Endothelial cell (in vitro differentiated cells): ENCODE results near the gene MCCC2. TPM values are rescaled to one million over a fixed set of nuclear protein-coding genes. Genes with fewer than 3 reads are reported as not detected.

Source experiments
- DNase-seq: peaks from one replicate; pipeline ENCODE4 v3.0.0; 2021; ENCODE audit warnings: low spot score
- H3K27ac Mint-ChIP-seq: one replicate; pipeline ENCODE4 v1.8.0; 2021; ENCODE audit warnings: mixed read lengths, inconsistent platforms; ENCODE audit not compliant: unreplicated experiment
- H3K27me3 Mint-ChIP-seq: one replicate; pipeline ENCODE4 v1.8.0; 2021; ENCODE audit warnings: mild to moderate bottlenecking, moderate library complexity, mixed read lengths, inconsistent platforms; ENCODE audit not compliant: unreplicated experiment
- H3K36me3 Mint-ChIP-seq: one replicate; pipeline ENCODE4 v1.8.0; 2021; ENCODE audit warnings: mild to moderate bottlenecking, low read depth, mixed read lengths, inconsistent platforms; ENCODE audit not compliant: unreplicated experiment
- H3K4me1 Mint-ChIP-seq: one replicate; pipeline ENCODE4 v1.8.0; 2021; ENCODE audit warnings: mild to moderate bottlenecking, mixed read lengths, inconsistent platforms; ENCODE audit not compliant: unreplicated experiment
- H3K4me3 Mint-ChIP-seq: one replicate; pipeline ENCODE4 v1.8.0; 2021; ENCODE audit warnings: mild to moderate bottlenecking, mixed read lengths, inconsistent platforms; ENCODE audit not compliant: unreplicated experiment
- H3K9me3 Mint-ChIP-seq: one replicate; pipeline ENCODE4 v1.8.0; 2021; ENCODE audit warnings: mixed read lengths, inconsistent platforms; ENCODE audit not compliant: unreplicated experiment
- CTCF ChIP-seq: fragments of 200-600 bp; sonication (generic); IDR thresholded peaks from one replicate; pipeline ENCODE4 v1.5.0; 2021; ENCODE audit warnings: antibody characterized with exemption; ENCODE audit not compliant: unreplicated experiment
- total RNA-seq: library from RNA; stranded (reverse); fragmentation: NEBNext Ultra II Directional; extraction: Animal tissue kit (Norgen Biotek cat#: 25700); gene quantifications from one replicate; pipeline ENCODE4 v1.2.1, GENCODE V29; 2021; ENCODE audit not compliant: unreplicated experiment

MCCC2 gene
- total RNA-seq, 1 donor from 2014 or later = 38.3 TPM

DNA sequence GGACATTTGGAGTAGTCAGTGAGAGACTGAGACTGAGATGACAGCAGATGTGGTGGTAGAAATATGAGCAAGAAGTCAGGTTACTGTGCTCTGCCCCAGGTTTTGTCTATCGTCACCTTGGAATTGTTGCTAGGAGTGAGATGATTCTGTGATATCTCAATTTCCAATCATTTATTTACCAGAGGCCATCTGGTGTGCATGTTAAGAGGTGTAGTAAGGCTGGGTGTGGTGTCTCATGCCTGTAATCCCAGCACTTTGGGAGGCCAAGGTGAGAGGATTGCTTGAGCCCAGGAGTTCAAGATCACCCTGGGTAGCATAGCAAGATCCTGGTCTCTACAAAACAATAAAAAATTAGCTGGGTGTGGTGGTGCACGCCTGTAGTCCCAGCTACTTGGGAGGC lies 93.4 kb downstream of the MCCC2 start:
- Mint-ChIP-seq H3K27me3 (no peaks in the 10 kb centered on the region), H3K9me3 (no peaks in the 10 kb centered on the region), H3K4me3 (no peak overlapping the region), H3K36me3 (no peaks in the 10 kb centered on the region), H3K27ac (no peak overlapping the region), H3K4me1 (peaks cover 6% of the 10 kb centered on the region)
- TF ChIP-seq CTCF = no peak
- DNase-seq = no peak

GRCh38 chr5:71681296-71681695 lies 94.2 kb downstream of the MCCC2 start:
- no peak for TF ChIP-seq CTCF
- no peaks in the 10 kb centered on the region for H3K9me3 Mint-ChIP-seq
- no peak overlapping the region for H3K4me3 Mint-ChIP-seq

DNA sequence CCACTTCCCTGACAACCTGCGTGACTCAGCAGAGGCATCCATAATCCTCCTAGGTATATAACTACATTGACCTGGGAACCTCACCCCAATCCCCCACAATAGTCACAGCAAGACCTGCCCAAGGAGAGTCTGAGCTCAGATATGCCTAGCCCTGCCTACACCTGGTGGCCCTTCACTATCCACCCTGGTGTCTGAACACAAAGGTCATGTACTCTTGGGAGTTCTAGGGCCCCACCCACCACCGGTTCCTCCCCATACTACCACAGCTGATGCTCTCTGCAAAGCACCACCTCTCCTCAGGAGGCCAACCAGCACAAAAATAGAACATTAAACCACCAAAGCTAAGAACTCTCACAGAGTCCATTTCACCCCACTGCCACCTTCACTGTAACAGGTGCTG lies 97.2 kb downstream of the MCCC2 start:
- TF ChIP-seq CTCF = no peak
- Mint-ChIP-seq H3K36me3 (no peaks in the 10 kb centered on the region), H3K4me1 (peaks cover 6% of the 10 kb centered on the region), H3K9me3 (no peaks in the 10 kb centered on the region), H3K27me3 (no peaks in the 10 kb centered on the region), H3K27ac (no peak overlapping the region), H3K4me3 (no peak overlapping the region)
- no peak for DNase-seq

More at GRCh38 chr5:71681296-71681695, 94.2 kb downstream of the MCCC2 start:
- H3K27me3 Mint-ChIP-seq = no peaks in the 10 kb centered on the region
- no peaks in the 10 kb centered on the region for H3K36me3 Mint-ChIP-seq
- peaks cover 6% of the 10 kb centered on the region for H3K4me1 Mint-ChIP-seq
- no peak for DNase-seq
- no peak overlapping the region for H3K27ac Mint-ChIP-seq

DNA sequence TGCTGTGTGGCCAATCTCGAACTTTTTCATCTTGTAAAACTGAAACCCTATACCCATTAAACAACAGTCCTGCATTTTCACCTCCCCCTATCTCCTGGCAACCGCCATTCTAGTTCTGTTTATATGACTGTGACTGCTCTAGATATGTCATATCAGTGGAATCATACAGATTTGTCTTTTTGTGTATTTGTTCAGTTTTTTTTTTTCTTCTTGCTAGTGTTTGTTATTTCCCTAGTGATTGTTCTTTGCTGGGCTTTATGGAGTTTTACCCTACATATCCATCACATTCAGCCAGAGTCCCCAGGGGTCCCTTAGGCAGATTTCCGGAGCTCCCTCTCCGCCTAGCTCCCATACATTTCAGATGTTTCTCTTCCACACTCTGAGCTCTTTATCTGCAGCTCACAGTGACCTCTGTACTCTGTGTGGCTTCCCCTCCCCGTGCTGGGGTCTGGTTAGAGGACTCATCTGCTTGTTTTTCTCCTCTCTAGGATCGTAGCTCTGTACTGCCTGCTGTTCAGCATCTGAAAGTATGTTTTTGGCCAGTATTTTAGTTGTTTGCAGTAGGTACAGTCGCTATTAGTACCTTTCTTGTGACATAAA lies 106.8 kb downstream of the MCCC2 start:
- H3K27ac Mint-ChIP-seq = peak overlapping the region; percentile 91
- peaks cover 4% of the 10 kb centered on the region for H3K36me3 Mint-ChIP-seq
- H3K4me1 Mint-ChIP-seq = peaks cover 48% of the 10 kb centered on the region
- no peaks in the 10 kb centered on the region for H3K9me3 Mint-ChIP-seq
- H3K27me3 Mint-ChIP-seq = no peaks in the 10 kb centered on the region
- DNase-seq = peak; percentile 30
- TF ChIP-seq CTCF = no peak
- no peak overlapping the region for H3K4me3 Mint-ChIP-seq

GRCh38 chr5:71695071-71695470 lies 107.9 kb downstream of the MCCC2 start:
- no peak for DNase-seq
- H3K4me3 Mint-ChIP-seq = no peak overlapping the region
- H3K27me3 Mint-ChIP-seq = no peaks in the 10 kb centered on the region
- no peak overlapping the region for H3K27ac Mint-ChIP-seq
- peaks cover 4% of the 10 kb centered on the region for H3K36me3 Mint-ChIP-seq
- TF ChIP-seq CTCF = no peak
- peaks cover 58% of the 10 kb centered on the region for H3K4me1 Mint-ChIP-seq
- no peaks in the 10 kb centered on the region for H3K9me3 Mint-ChIP-seq
